ENCODE results near the gene ADGRG4.
A peak's percentile ranks its signal among the peaks of the same experiment; 100 is the strongest.

The ADGRG4 gene

DNA sequence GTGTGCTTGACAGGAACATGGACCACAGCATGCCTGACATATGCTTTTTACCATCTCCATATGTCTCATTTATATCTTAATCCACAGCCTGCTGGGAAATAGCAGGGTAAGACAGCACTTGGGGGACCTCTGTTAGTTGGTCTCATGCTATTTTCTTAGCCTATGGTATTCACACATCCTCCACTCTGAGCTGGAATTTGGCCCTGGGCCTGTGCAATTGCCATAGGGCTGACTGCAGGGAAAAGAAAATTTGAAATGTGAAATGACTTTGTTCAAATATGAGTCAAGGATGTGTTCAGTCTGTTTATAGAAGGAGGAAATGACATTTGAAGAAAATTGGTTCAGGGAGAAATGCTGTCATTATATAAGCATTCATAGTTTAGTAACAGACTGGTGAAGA lies 40.0 kb upstream of the ADGRG4 start:
- Histone ChIP-seq H3K36me3 (ENCODE audit: insufficient read depth, low read length) (no peaks in the 10 kb centered on the region), H3K27me3 (ENCODE audit: insufficient read depth, low read length, poor library complexity, severe bottlenecking) (no peaks in the 10 kb centered on the region), H3K4me2 (ENCODE audit: low read depth, low read length, poor library complexity, severe bottlenecking) (peak overlapping the region; percentile 57), H3K4me1 (ENCODE audit: insufficient read depth, low read length, poor library complexity, severe bottlenecking) (peaks cover 30% of the 10 kb centered on the region), H3K79me2 (ENCODE audit: insufficient read depth, low read length) (no peaks in the 10 kb centered on the region), H2AFZ (ENCODE audit: low read length) (0 out of 2 replicates have a peak overlapping the region, but pooled peaks have one; percentile 19), H4K20me1 (ENCODE audit: insufficient read depth, low read length, poor library complexity, severe bottlenecking) (no peaks in the 10 kb centered on the region), H3K9me2 (replicated peaks; ENCODE audit: low read depth, low read length) (no peaks in the 10 kb centered on the region), H3F3A (ENCODE audit: low read depth) (no peaks in the 10 kb centered on the region), H3K9me3 (ENCODE audit: insufficient read depth, low read depth, low read length) (no peaks in the 10 kb centered on the region), H3K4me3 (ENCODE audit: low read length, poor library complexity, severe bottlenecking) (no peak overlapping the region), H3K9ac (ENCODE audit: low read depth, low read length, poor library complexity, severe bottlenecking) (no peak overlapping the region)
- TF ChIP-seq, protein P1, sequence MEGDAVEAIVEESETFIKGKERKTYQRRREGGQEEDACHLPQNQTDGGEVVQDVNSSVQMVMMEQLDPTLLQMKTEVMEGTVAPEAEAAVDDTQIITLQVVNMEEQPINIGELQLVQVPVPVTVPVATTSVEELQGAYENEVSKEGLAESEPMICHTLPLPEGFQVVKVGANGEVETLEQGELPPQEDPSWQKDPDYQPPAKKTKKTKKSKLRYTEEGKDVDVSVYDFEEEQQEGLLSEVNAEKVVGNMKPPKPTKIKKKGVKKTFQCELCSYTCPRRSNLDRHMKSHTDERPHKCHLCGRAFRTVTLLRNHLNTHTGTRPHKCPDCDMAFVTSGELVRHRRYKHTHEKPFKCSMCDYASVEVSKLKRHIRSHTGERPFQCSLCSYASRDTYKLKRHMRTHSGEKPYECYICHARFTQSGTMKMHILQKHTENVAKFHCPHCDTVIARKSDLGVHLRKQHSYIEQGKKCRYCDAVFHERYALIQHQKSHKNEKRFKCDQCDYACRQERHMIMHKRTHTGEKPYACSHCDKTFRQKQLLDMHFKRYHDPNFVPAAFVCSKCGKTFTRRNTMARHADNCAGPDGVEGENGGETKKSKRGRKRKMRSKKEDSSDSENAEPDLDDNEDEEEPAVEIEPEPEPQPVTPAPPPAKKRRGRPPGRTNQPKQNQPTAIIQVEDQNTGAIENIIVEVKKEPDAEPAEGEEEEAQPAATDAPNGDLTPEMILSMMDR (conservative IDR thresholded peaks at IDR 0.05; ENCODE audit: low read length), result no peak
- TF ChIP-seq EZH2phosphoT487 (IDR thresholded peaks at IDR 0.05; ENCODE audit: borderline replicate concordance), result no peak

DNA sequence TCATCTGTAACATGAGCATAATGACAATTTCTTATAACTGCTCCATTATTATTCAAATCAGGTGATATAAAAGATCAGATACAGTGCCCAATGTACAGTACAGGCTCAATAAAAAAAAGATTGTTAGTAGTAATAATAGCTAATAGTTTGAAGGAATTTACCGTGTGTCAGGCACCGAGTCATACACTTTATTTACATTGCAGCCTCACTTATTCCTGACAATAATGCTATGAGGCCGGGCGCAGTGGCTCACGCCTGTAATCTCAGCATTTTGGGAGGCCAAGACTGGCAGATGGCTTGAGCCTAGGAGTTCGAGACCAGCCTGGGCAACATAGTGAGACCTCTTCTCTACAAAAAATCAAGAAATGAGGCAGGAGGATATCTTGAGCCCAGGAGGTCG lies 39.4 kb upstream of the ADGRG4 start:
- Histone ChIP-seq H3K4me3 (ENCODE audit: low read length, poor library complexity, severe bottlenecking) (no peak overlapping the region), H3K9me2 (replicated peaks; ENCODE audit: low read depth, low read length) (no peaks in the 10 kb centered on the region), H3K9ac (ENCODE audit: low read depth, low read length, poor library complexity, severe bottlenecking) (no peak overlapping the region), H3K79me2 (ENCODE audit: insufficient read depth, low read length) (no peaks in the 10 kb centered on the region), H3K9me3 (ENCODE audit: insufficient read depth, low read depth, low read length) (no peaks in the 10 kb centered on the region), H3K27me3 (ENCODE audit: insufficient read depth, low read length, poor library complexity, severe bottlenecking) (no peaks in the 10 kb centered on the region), H3K4me2 (ENCODE audit: low read depth, low read length, poor library complexity, severe bottlenecking) (no peak overlapping the region), H3K36me3 (ENCODE audit: insufficient read depth, low read length) (no peaks in the 10 kb centered on the region), H2AFZ (ENCODE audit: low read length) (no peak overlapping the region), H3F3A (ENCODE audit: low read depth) (no peaks in the 10 kb centered on the region), H3K4me1 (ENCODE audit: insufficient read depth, low read length, poor library complexity, severe bottlenecking) (peaks cover 26% of the 10 kb centered on the region), H4K20me1 (ENCODE audit: insufficient read depth, low read length, poor library complexity, severe bottlenecking) (no peaks in the 10 kb centered on the region)
- no peak for TF ChIP-seq EZH2phosphoT487 (IDR thresholded peaks at IDR 0.05; ENCODE audit: borderline replicate concordance)
- TF ChIP-seq, protein P1 (conservative IDR thresholded peaks at IDR 0.05; ENCODE audit: low read length), result no peak

DNA sequence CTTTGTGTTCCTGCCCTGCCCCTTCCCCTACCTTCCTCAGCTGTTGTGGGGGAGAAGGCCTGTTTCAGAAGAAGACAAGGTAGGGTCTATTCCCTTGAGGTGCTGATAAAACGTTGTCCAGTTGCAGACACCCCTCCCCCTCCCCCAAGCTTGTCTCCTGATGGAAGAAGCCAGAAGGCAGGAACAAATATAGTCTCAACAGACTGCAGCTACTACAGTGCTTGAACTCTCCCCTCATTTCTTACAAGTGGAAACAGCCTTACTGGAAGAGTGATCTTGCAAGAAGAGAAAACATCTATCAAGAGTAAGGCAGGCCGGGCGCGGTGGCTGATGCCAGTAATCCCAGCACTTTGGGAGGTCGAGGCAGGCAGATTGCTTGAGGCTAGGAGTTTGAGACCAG lies 38.5 kb upstream of the ADGRG4 start:
- H3F3A ChIP-seq (ENCODE audit: low read depth), result no peaks in the 10 kb centered on the region
- H4K20me1 ChIP-seq (ENCODE audit: insufficient read depth, low read length, poor library complexity, severe bottlenecking), result no peaks in the 10 kb centered on the region
- no peak overlapping the region for H3K4me2 ChIP-seq (ENCODE audit: low read depth, low read length, poor library complexity, severe bottlenecking)
- TF ChIP-seq, protein P1 (conservative IDR thresholded peaks at IDR 0.05; ENCODE audit: low read length), result no peak
- TF ChIP-seq EZH2phosphoT487 (IDR thresholded peaks at IDR 0.05; ENCODE audit: borderline replicate concordance), result no peak
- H3K79me2 ChIP-seq (ENCODE audit: insufficient read depth, low read length), result no peaks in the 10 kb centered on the region
- no peak overlapping the region for H3K4me3 ChIP-seq (ENCODE audit: low read length, poor library complexity, severe bottlenecking)
- no peak overlapping the region for H2AFZ ChIP-seq (ENCODE audit: low read length)
- no peaks in the 10 kb centered on the region for H3K36me3 ChIP-seq (ENCODE audit: insufficient read depth, low read length)
- no peaks in the 10 kb centered on the region for H3K27me3 ChIP-seq (ENCODE audit: insufficient read depth, low read length, poor library complexity, severe bottlenecking)
- H3K9ac ChIP-seq (ENCODE audit: low read depth, low read length, poor library complexity, severe bottlenecking), result no peak overlapping the region
- peaks cover 22% of the 10 kb centered on the region for H3K4me1 ChIP-seq (ENCODE audit: insufficient read depth, low read length, poor library complexity, severe bottlenecking)
- H3K9me3 ChIP-seq (ENCODE audit: insufficient read depth, low read depth, low read length), result no peaks in the 10 kb centered on the region
- no peaks in the 10 kb centered on the region for H3K9me2 ChIP-seq (replicated peaks; ENCODE audit: low read depth, low read length)

Measured in Loucy (cell line).